Fibroblast of lung (primary cell): ENCODE results near the gene DLG4. TPM values are rescaled to one million over a fixed set of nuclear protein-coding genes. Genes with fewer than 3 reads are reported as not detected.
A peak's percentile ranks its signal among the peaks of the same experiment; 100 is the strongest.

Source experiments
- DNase-seq, 2 donors: peaks; one replicate each; pipeline versions ENCODE4 v3.0.0 to v3.0.0-alpha.2; 2010; ENCODE audit warnings: low read depth in 2 of 2
- H2AFZ ChIP-seq: 2 replicates; pipeline ENCODE4 v1.5.1; 2012; ENCODE audit warnings: low read length, control low read depth, inconsistent platforms
- H3K27ac ChIP-seq: 2 replicates; pipeline ENCODE4 v1.5.1; 2011; ENCODE audit warnings: low read length, control low read depth; ENCODE audit not compliant: insufficient read depth
- H3K27me3 ChIP-seq: 2 replicates; pipeline ENCODE4 v1.5.1; 2011; ENCODE audit warnings: mild to moderate bottlenecking, low read length; ENCODE audit not compliant: control insufficient read depth, insufficient read depth
- H3K36me3 ChIP-seq: 2 replicates; pipeline ENCODE4 v1.5.1; 2011; ENCODE audit warnings: low read length; ENCODE audit not compliant: control insufficient read depth, insufficient read depth
- H3K4me1 ChIP-seq: 2 replicates; pipeline ENCODE4 v1.5.1; 2011; ENCODE audit warnings: low read length; ENCODE audit not compliant: control insufficient read depth, insufficient read depth; ENCODE audit errors: extremely low read depth
- H3K4me2 ChIP-seq: 2 replicates; pipeline ENCODE4 v1.5.1; 2011; ENCODE audit warnings: low read length, control low read depth; ENCODE audit not compliant: insufficient read depth; ENCODE audit errors: extremely low read depth
- H3K4me3 ChIP-seq, 4 experiments: fragments of 200-600 bp in 1 of 4; sonication (generic) in 1 of 4; replicated peaks in 1 of 4; 2 replicates each; pipeline ENCODE4 v1.5.1; 2011 to 2016; ENCODE audit warnings: low read length in 4 of 4, low read depth in 3 of 4, mild to moderate bottlenecking in 3 of 4, control low read depth in 2 of 4, inconsistent platforms in 1 of 4, mixed read lengths in 1 of 4; ENCODE audit not compliant: insufficient read depth in 1 of 4; ENCODE audit errors: control extremely low read depth in 1 of 4
- H3K79me2 ChIP-seq: 2 replicates; pipeline ENCODE4 v1.5.1; 2012; ENCODE audit warnings: mild to moderate bottlenecking, low read length, inconsistent platforms; ENCODE audit not compliant: control insufficient read depth, insufficient read depth
- H3K9ac ChIP-seq: 2 replicates; pipeline ENCODE4 v1.5.1; 2011; ENCODE audit warnings: mild to moderate bottlenecking, low read length, control low read depth; ENCODE audit not compliant: insufficient read depth
- H3K9me3 ChIP-seq: 2 replicates; pipeline ENCODE4 v1.5.1; 2012; ENCODE audit warnings: low read depth, low read length; ENCODE audit not compliant: control insufficient read depth, insufficient read depth
- H4K20me1 ChIP-seq: 2 replicates; pipeline ENCODE4 v1.5.1; 2011; ENCODE audit warnings: low read length; ENCODE audit not compliant: control insufficient read depth, insufficient read depth; ENCODE audit errors: extremely low read depth
- CTCF ChIP-seq, 2 donors: IDR thresholded peaks in 1 of 2; conservative IDR thresholded peaks in 1 of 2; 1 replicate in 1 of 2; 2 replicates in 1 of 2; pipeline ENCODE4 v1.5.1; 2011 to 2012; ENCODE audit warnings: low read length in 2 of 2, control low read depth in 1 of 2, inconsistent platforms in 1 of 2, low read depth in 1 of 2, mild to moderate bottlenecking in 1 of 2
- EZH2 ChIP-seq: IDR thresholded peaks from 2 replicates; pipeline ENCODE4 v1.5.1; 2012; ENCODE audit warnings: low read length, control low read depth, mild to moderate bottlenecking; ENCODE audit errors: missing control alignments
- polyA plus RNA-seq, 2 donors: library from polyadenylated mRNA; depleted of rRNA in 1 of 2; stranded (reverse) in 1 of 2; unstranded in 1 of 2; fragments of >200 nt; gene quantifications; 2 replicates each; pipeline ENCODE4 v1.2.1, GENCODE V29; 2011 to 2012; ENCODE audit warnings: missing spikeins in 1 of 2
- total RNA-seq: library from RNA; depleted of rRNA; stranded (reverse); fragments of >200 nt; gene quantifications from 2 replicates; pipeline ENCODE4 v1.2.1, GENCODE V29; 2014

DLG4 gene
- total and polyA plus RNA-seq, 2 donors (not counting 1 experiment from before 2014, with no cell fraction given), result 11.3 to 22.0 TPM

GRCh38 chr17:7251661-7252175 is 32.1 kb upstream of the DLG4 start, which contains the start of gene CTDNEP1:
TSS of gene CTDNEP1 (minus strand) at chr17:7251734. CDS start at chr17:7251296, 438 bp downstream.
- TF ChIP-seq EZH2 (no peak), CTCF (conservative IDR thresholded peaks at IDR 0.05 in 1 of 2, IDR thresholded peaks at IDR 0.05 in 1 of 2; ENCODE audit: low read depth in 1 of 2, low read length in 2 of 2) (no peak)
- Histone ChIP-seq H3K27me3 (no peaks in the 10 kb centered on the region), H3K9me3 (no peaks in the 10 kb centered on the region), H3K79me2 (peaks cover 56% of the 10 kb centered on the region), H4K20me1 (no peaks in the 10 kb centered on the region), H2AFZ (peak within 1 kb of the TSS; percentile 82), H3K9ac (peak within 1 kb of the TSS; percentile 96), H3K4me1 (peaks cover 7% of the 10 kb centered on the region), H3K27ac (peak within 1 kb of the TSS; percentile 99), H3K4me2 (peak within 1 kb of the TSS; percentile 90), H3K4me3 (peak within 1 kb of the TSS; percentile 72 to 96 (median 90)), H3K36me3 (peaks cover 4% of the 10 kb centered on the region)
- DNase-seq, result peak; percentile 99 to 100

- Histone ChIP-seq H3K9ac (peak overlapping the region; percentile 81), H3K9me3 (no peaks in the 10 kb centered on the region), H3K27me3 (no peaks in the 10 kb centered on the region), H3K79me2 (peaks cover 60% of the 10 kb centered on the region), H3K4me3 (peak overlapping the region; percentile 67 to 93 (median 89)), H2AFZ (no peak overlapping the region), H4K20me1 (no peaks in the 10 kb centered on the region), H3K27ac (peak overlapping the region; percentile 79), H3K36me3 (peaks cover 3% of the 10 kb centered on the region), H3K4me2 (peak overlapping the region; percentile 85), H3K4me1 (peaks cover 7% of the 10 kb centered on the region)
- DNase-seq, result no peak
- TF ChIP-seq EZH2, result no peak
These were observed 31.3 kb upstream of the DLG4 start for GRCh38 chr17:7250695-7251627.

GRCh38 chr17:7249830-7250229 is 30.2 kb upstream of the DLG4 start:
- TF ChIP-seq EZH2 (no peak), CTCF (conservative IDR thresholded peaks at IDR 0.05 in 1 of 2, IDR thresholded peaks at IDR 0.05 in 1 of 2; ENCODE audit: low read depth in 1 of 2, low read length in 2 of 2) (no peak)

More at GRCh38 chr17:7249830-7250229, 30.2 kb upstream of the DLG4 start:
- DNase-seq, result no peak
- H2AFZ ChIP-seq, result no peak overlapping the region
- peak overlapping the region; percentile 67 to 93 (median 89) for H3K4me3 ChIP-seq
- H3K9ac ChIP-seq, result no peak overlapping the region
- peaks cover 7% of the 10 kb centered on the region for H3K4me1 ChIP-seq
- no peaks in the 10 kb centered on the region for H4K20me1 ChIP-seq
- no peaks in the 10 kb centered on the region for H3K9me3 ChIP-seq
- H3K79me2 ChIP-seq, result peaks cover 60% of the 10 kb centered on the region
- H3K4me2 ChIP-seq, result peak overlapping the region; percentile 85
- H3K27ac ChIP-seq, result peak overlapping the region; percentile 79
- H3K27me3 ChIP-seq, result no peaks in the 10 kb centered on the region
- peaks cover 6% of the 10 kb centered on the region for H3K36me3 ChIP-seq
